OCI-LY7 (cell line): ENCODE measurements around the gene SLC25A6. TPM values are rescaled to one million over a fixed set of nuclear protein-coding genes. Genes with fewer than 3 reads are reported as not detected.

Experiments
- BruUV-seq: library from RNA; stranded (reverse); fragments of 400-500 nt; replicated peaks from 2 replicates; lab custom pipeline; 2021; lab: Mats Ljungman, UMichigan
- CTCF ChIA-PET: fragments of 300-600 bp; sonication (Branson Sonifier 250); formaldehyde crosslinking; loops from one replicate; lab custom pipeline; 2022; ENCODE audit warnings: antibody characterized with exemption; ENCODE audit not compliant: unreplicated experiment; lab: Charles Lee
- POLR2A ChIA-PET: fragments of 300-600 bp; sonication (Branson Sonifier 250); formaldehyde crosslinking; loops from one replicate; lab custom pipeline; 2022; ENCODE audit warnings: antibody characterized with exemption; lab: Charles Lee
- DNase-seq: peaks from one replicate; pipeline ENCODE4 v3.0.0-alpha.2; 2015; ENCODE audit warnings: low spot score
- H2AFZ ChIP-seq: fragments of 200-600 bp; sonication (generic), shearing (Covaris generic); 2 replicates; pipeline ENCODE4 v1.6.1; 2014; ENCODE audit warnings: mild to moderate bottlenecking, antibody characterized with exemption, low read length, moderate library complexity
- H3K27ac ChIP-seq: fragments of 200-600 bp; sonication (generic); 2 replicates; pipeline ENCODE4 v1.5.1; 2014; ENCODE audit warnings: mixed run types, low read depth, mild to moderate bottlenecking, moderate library complexity, low read length, inconsistent platforms; ENCODE audit not compliant: poor library complexity, severe bottlenecking
- H3K36me3 ChIP-seq: fragments of 200-600 bp; sonication (generic); 2 replicates; pipeline ENCODE4 v1.6.1; 2014; ENCODE audit warnings: mild to moderate bottlenecking, antibody characterized with exemption, low read length, moderate library complexity, mixed read lengths; ENCODE audit not compliant: insufficient read depth
- H3K4me1 ChIP-seq: fragments of 200-600 bp; sonication (generic); 2 replicates; pipeline ENCODE4 v1.5.1; 2014; ENCODE audit warnings: mild to moderate bottlenecking, low read length; ENCODE audit not compliant: insufficient read depth, poor library complexity, severe bottlenecking
- H3K4me2 ChIP-seq: fragments of 200-600 bp; sonication (generic); 2 replicates; pipeline ENCODE4 v1.6.1; 2014; ENCODE audit warnings: mild to moderate bottlenecking, low read length
- H3K4me3 ChIP-seq: fragments of 200-600 bp; sonication (generic); 2 replicates; pipeline ENCODE4 v1.5.1; 2014; ENCODE audit warnings: mild to moderate bottlenecking, low read depth, low read length; ENCODE audit not compliant: poor library complexity, severe bottlenecking
- H3K79me2 ChIP-seq: fragments of 200-600 bp; sonication (generic); 2 replicates; pipeline ENCODE4 v1.6.1; 2016; ENCODE audit warnings: low read depth, mild to moderate bottlenecking, low read length, moderate library complexity, mixed read lengths; ENCODE audit not compliant: insufficient read depth
- H3K9me2 ChIP-seq: fragments of 200-600 bp; sonication (generic); 2 replicates; pipeline ENCODE4 v1.6.1; 2016; ENCODE audit warnings: mild to moderate bottlenecking, low read length, mixed read lengths; ENCODE audit not compliant: insufficient read depth
- H3K9me3 ChIP-seq: fragments of 200-600 bp; sonication (generic); 2 replicates; pipeline ENCODE4 v1.6.1; 2014; ENCODE audit warnings: mild to moderate bottlenecking, mixed run types, low read length, mixed read lengths
- H4K20me1 ChIP-seq: fragments of 200-600 bp; sonication (generic); 2 replicates; pipeline ENCODE4 v1.6.1; 2014; ENCODE audit warnings: mild to moderate bottlenecking, antibody characterized with exemption, low read length, moderate library complexity, mixed read lengths; ENCODE audit not compliant: insufficient read depth
- EZH2phosphoT487 ChIP-seq: fragments of 200-600 bp; sonication (generic); IDR thresholded peaks from 2 replicates; pipeline ENCODE4 v1.6.1; 2018; ENCODE audit warnings: low read depth, borderline replicate concordance, mild to moderate bottlenecking, mixed run types, antibody characterized with exemption, low read length, moderate library complexity, mixed read lengths
- intact Hi-C: fragments of 100-400 bp; cut with micrococcal nuclease; formaldehyde crosslinking; loops from one replicate; pipeline ENCODE4 v1.10.0; 2022; ENCODE audit not compliant: unreplicated experiment
- total RNA-seq, 2 experiments: library from RNA; depleted of rRNA in 1 of 2; stranded (reverse); fragments of >200 nt in 1 of 2; shearing (Covaris generic) in 1 of 2; gene quantifications; 2 replicates each; pipeline ENCODE4 v1.2.3, GENCODE V29; 2014 to 2022
- TF ChIP-seq, protein P1 (sequence below): fragments of 200-600 bp; sonication (generic); conservative IDR thresholded peaks from 2 replicates; pipeline ENCODE4 v1.5.1; 2014; ENCODE audit warnings: mild to moderate bottlenecking, antibody characterized with exemption, low read length, moderate library complexity, mixed read lengths

SLC25A6 gene
- total RNA-seq, 2 experiments from 2014 or later = 196 to 444 TPM

GRCh38 chrX:1419545-1420355, 27.8 kb upstream of the SLC25A6 start:
- peaks cover 92% of the 10 kb centered on the region for H3K36me3 ChIP-seq
- no TSS peak for BruUV-seq
- intact Hi-C loops = no loop called here

DNA sequence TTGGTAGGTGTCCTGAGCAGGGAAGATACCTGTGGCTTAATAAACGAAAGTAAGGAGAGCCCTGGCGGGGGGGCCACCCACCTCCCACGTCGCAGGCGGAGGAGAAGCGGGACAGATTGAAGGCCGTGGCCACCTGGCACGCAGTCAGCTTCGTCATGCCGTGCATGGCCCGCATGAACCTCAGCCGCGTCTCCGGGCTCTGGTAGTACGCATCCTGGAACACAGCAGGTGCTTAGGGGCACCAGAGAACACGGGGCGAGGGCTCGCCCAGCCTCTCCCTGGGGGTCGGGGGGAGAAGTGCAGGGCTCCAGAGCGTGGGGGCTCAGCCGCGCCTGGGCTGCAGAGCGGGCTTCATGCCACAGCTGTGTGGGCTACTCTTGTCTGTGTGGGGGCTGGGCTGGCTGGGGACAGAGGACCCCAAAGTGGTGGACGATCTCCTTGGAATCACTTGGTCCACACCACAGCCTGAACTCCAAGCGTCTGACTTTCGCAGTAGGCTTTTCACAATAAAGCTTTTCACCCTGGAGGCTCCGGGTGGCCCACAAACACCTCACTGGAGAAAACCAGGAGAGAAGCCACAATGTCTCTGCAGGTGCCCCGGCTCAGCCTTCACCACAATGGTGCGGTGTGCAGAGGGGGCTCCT, 27.1 kb upstream of the SLC25A6 start:
- no peaks in the 10 kb centered on the region for H3K79me2 ChIP-seq
- H3K36me3 ChIP-seq = peaks cover 92% of the 10 kb centered on the region
- no peak for DNase-seq
- no peak overlapping the region for H3K4me2 ChIP-seq
- peaks cover 16% of the 10 kb centered on the region for H3K9me3 ChIP-seq
- TF ChIP-seq, protein P1, sequence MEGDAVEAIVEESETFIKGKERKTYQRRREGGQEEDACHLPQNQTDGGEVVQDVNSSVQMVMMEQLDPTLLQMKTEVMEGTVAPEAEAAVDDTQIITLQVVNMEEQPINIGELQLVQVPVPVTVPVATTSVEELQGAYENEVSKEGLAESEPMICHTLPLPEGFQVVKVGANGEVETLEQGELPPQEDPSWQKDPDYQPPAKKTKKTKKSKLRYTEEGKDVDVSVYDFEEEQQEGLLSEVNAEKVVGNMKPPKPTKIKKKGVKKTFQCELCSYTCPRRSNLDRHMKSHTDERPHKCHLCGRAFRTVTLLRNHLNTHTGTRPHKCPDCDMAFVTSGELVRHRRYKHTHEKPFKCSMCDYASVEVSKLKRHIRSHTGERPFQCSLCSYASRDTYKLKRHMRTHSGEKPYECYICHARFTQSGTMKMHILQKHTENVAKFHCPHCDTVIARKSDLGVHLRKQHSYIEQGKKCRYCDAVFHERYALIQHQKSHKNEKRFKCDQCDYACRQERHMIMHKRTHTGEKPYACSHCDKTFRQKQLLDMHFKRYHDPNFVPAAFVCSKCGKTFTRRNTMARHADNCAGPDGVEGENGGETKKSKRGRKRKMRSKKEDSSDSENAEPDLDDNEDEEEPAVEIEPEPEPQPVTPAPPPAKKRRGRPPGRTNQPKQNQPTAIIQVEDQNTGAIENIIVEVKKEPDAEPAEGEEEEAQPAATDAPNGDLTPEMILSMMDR = no peak
- no peak for TF ChIP-seq EZH2phosphoT487
- no peaks in the 10 kb centered on the region for H3K4me1 ChIP-seq
- ChIA-PET POLR2A (no interaction called here), CTCF (no interaction called here)
- BruUV-seq = no TSS peak
- H3K4me3 ChIP-seq = no peak overlapping the region
- H3K9me2 ChIP-seq = no peaks in the 10 kb centered on the region
- no peak overlapping the region for H3K27ac ChIP-seq
- no peak overlapping the region for H2AFZ ChIP-seq
- intact Hi-C loops = no loop called here
- no peaks in the 10 kb centered on the region for H4K20me1 ChIP-seq

More at GRCh38 chrX:1419545-1420355, 27.8 kb upstream of the SLC25A6 start:
- Histone ChIP-seq H3K27ac (no peak overlapping the region), H3K4me3 (no peak overlapping the region), H3K79me2 (no peaks in the 10 kb centered on the region), H3K4me2 (no peak overlapping the region), H4K20me1 (no peaks in the 10 kb centered on the region), H3K9me3 (peaks cover 16% of the 10 kb centered on the region), H3K4me1 (no peaks in the 10 kb centered on the region), H2AFZ (no peak overlapping the region), H3K9me2 (no peaks in the 10 kb centered on the region)
- TF ChIP-seq, protein P1 = no peak
- TF ChIP-seq EZH2phosphoT487 = no peak
- CTCF ChIA-PET = no interaction called here
- DNase-seq = no peak
- POLR2A ChIA-PET = no interaction called here
